Measurements from ENCODE around the gene ZNF385B.

ZNF385B gene

GRCh38 chr2:179440642-179441251 lies 420.7 kb downstream of the ZNF385B start:
- H4K20me1 ChIP-seq (ENCODE audit: insufficient read depth, low read length), result no peaks in the 10 kb centered on the region
- H3K36me3 ChIP-seq (ENCODE audit: insufficient read depth, low read length), result no peaks in the 10 kb centered on the region
- H3K9ac ChIP-seq (ENCODE audit: low read depth, low read length), result no peak overlapping the region
- H2AFZ ChIP-seq (ENCODE audit: low read depth, low read length), result no peak overlapping the region
- no peaks in the 10 kb centered on the region for H3K79me2 ChIP-seq (ENCODE audit: insufficient read depth, low read length)
- H3K9me3 ChIP-seq (ENCODE audit: insufficient read depth, low read length, severe bottlenecking), result no peaks in the 10 kb centered on the region
- H3K4me3 ChIP-seq (ENCODE audit: low read depth in 1 of 2, low read length in 2 of 2), result no peak overlapping the region
- ATAC-seq (ENCODE audit: insufficient read depth, low read depth) (peak; percentile 58; the same call in 2 of the 3 replicates), DNase-seq (peak; percentile 8)
- H3K4me2 ChIP-seq (ENCODE audit: insufficient read depth, low read length), result no peak overlapping the region
- no peak for TF ChIP-seq EZH2 (IDR thresholded peaks at IDR 0.05; ENCODE audit: borderline replicate concordance, low read depth, low read length, severe bottlenecking)
- peak; percentile 70 for TF ChIP-seq CTCF (IDR thresholded peaks at IDR 0.05; ENCODE audit: borderline replicate concordance, extremely low read depth, low read length, poor library complexity, severe bottlenecking)
- peaks cover 22% of the 10 kb centered on the region for H3K27me3 ChIP-seq (ENCODE audit: insufficient read depth, low read length, poor library complexity)
- no peaks in the 10 kb centered on the region for H3K4me1 ChIP-seq (ENCODE audit: insufficient read depth, low read length)
- H3K27ac ChIP-seq (ENCODE audit: low read length), result no peak overlapping the region

GRCh38 chr2:179438654-179439053 lies 422.8 kb downstream of the ZNF385B start:
- no peak overlapping the region for H3K27ac ChIP-seq (ENCODE audit: low read length)
- ATAC-seq (ENCODE audit: insufficient read depth, low read depth) (no peak), DNase-seq (no peak)
- no peaks in the 10 kb centered on the region for H3K79me2 ChIP-seq (ENCODE audit: insufficient read depth, low read length)
- H2AFZ ChIP-seq (ENCODE audit: low read depth, low read length), result no peak overlapping the region
- TF ChIP-seq EZH2 (IDR thresholded peaks at IDR 0.05; ENCODE audit: borderline replicate concordance, low read depth, low read length, severe bottlenecking), result no peak
- no peak for TF ChIP-seq CTCF (IDR thresholded peaks at IDR 0.05; ENCODE audit: borderline replicate concordance, extremely low read depth, low read length, poor library complexity, severe bottlenecking)
- no peaks in the 10 kb centered on the region for H3K4me1 ChIP-seq (ENCODE audit: insufficient read depth, low read length)
- no peak overlapping the region for H3K4me2 ChIP-seq (ENCODE audit: insufficient read depth, low read length)
- H3K36me3 ChIP-seq (ENCODE audit: insufficient read depth, low read length), result no peaks in the 10 kb centered on the region
- no peak overlapping the region for H3K9ac ChIP-seq (ENCODE audit: low read depth, low read length)
- H4K20me1 ChIP-seq (ENCODE audit: insufficient read depth, low read length), result no peaks in the 10 kb centered on the region
- no peaks in the 10 kb centered on the region for H3K9me3 ChIP-seq (ENCODE audit: insufficient read depth, low read length, severe bottlenecking)
- peaks cover 10% of the 10 kb centered on the region for H3K27me3 ChIP-seq (ENCODE audit: insufficient read depth, low read length, poor library complexity)
- H3K4me3 ChIP-seq (ENCODE audit: low read depth in 1 of 2, low read length in 2 of 2), result no peak overlapping the region

- H3K4me3 ChIP-seq (ENCODE audit: low read depth in 1 of 2, low read length in 2 of 2), result no peak overlapping the region
- H3K9me3 ChIP-seq (ENCODE audit: insufficient read depth, low read length, severe bottlenecking), result no peaks in the 10 kb centered on the region
- H3K27ac ChIP-seq (ENCODE audit: low read length), result no peak overlapping the region
- H3K27me3 ChIP-seq (ENCODE audit: insufficient read depth, low read length, poor library complexity), result peaks cover 7% of the 10 kb centered on the region
- no peaks in the 10 kb centered on the region for H4K20me1 ChIP-seq (ENCODE audit: insufficient read depth, low read length)
- ATAC-seq (ENCODE audit: insufficient read depth, low read depth) (no peak), DNase-seq (no peak)
- H2AFZ ChIP-seq (ENCODE audit: low read depth, low read length), result no peak overlapping the region
- no peak for TF ChIP-seq EZH2 (IDR thresholded peaks at IDR 0.05; ENCODE audit: borderline replicate concordance, low read depth, low read length, severe bottlenecking)
- TF ChIP-seq CTCF (IDR thresholded peaks at IDR 0.05; ENCODE audit: borderline replicate concordance, extremely low read depth, low read length, poor library complexity, severe bottlenecking), result no peak
- H3K4me1 ChIP-seq (ENCODE audit: insufficient read depth, low read length), result no peaks in the 10 kb centered on the region
- H3K4me2 ChIP-seq (ENCODE audit: insufficient read depth, low read length), result no peak overlapping the region
- no peaks in the 10 kb centered on the region for H3K36me3 ChIP-seq (ENCODE audit: insufficient read depth, low read length)
- no peak overlapping the region for H3K9ac ChIP-seq (ENCODE audit: low read depth, low read length)
- no peaks in the 10 kb centered on the region for H3K79me2 ChIP-seq (ENCODE audit: insufficient read depth, low read length)
These were observed 424.0 kb downstream of the ZNF385B start for GRCh38 chr2:179437430-179437829.

Data from DND-41 (cell line).